Neural progenitor cell (in vitro differentiated cells): ENCODE measurements around the gene WDR45B. TPM values are rescaled to one million over a fixed set of nuclear protein-coding genes. Genes with fewer than 3 reads are reported as not detected.

Experiments
- DNase-seq: peaks from one replicate; pipeline ENCODE4 v3.0.0-alpha.2; 2016; ENCODE audit warnings: low spot score
- H2AFZ ChIP-seq: fragments of 200-600 bp; sonication (generic); replicated peaks from 2 replicates; pipeline ENCODE4 v1.6.1; 2016; ENCODE audit warnings: antibody characterized with exemption
- H3F3A ChIP-seq: fragments of 200-600 bp; sonication (generic); 2 replicates; pipeline ENCODE4 v1.6.1; 2016; ENCODE audit warnings: antibody characterized with exemption, low read depth
- H3K27ac ChIP-seq: fragments of 200-600 bp; sonication (generic); 2 replicates; pipeline ENCODE4 v1.5.1; 2016; ENCODE audit warnings: mild to moderate bottlenecking
- H3K27me3 ChIP-seq: fragments of 200-600 bp; sonication (generic); 2 replicates; pipeline ENCODE4 v1.6.1; 2016; ENCODE audit warnings: mild to moderate bottlenecking, moderate library complexity
- H3K36me3 ChIP-seq: fragments of 200-600 bp; sonication (generic); 2 replicates; pipeline ENCODE4 v1.5.1; 2016
- H3K4me1 ChIP-seq: fragments of 200-600 bp; sonication (generic); 2 replicates; pipeline ENCODE4 v1.6.1; 2016; ENCODE audit warnings: mixed run types
- H3K4me2 ChIP-seq: fragments of 200-600 bp; sonication (generic); 2 replicates; pipeline ENCODE4 v1.6.1; 2016
- H3K4me3 ChIP-seq: fragments of 200-600 bp; sonication (generic); 2 replicates; pipeline ENCODE4 v1.5.1; 2016
- H3K79me2 ChIP-seq: fragments of 200-600 bp; sonication (generic); 2 replicates; pipeline ENCODE4 v1.6.1; 2016; ENCODE audit warnings: low read depth
- H3K9ac ChIP-seq: fragments of 200-600 bp; sonication (generic); 2 replicates; pipeline ENCODE4 v1.6.1; 2016
- H3K9me3 ChIP-seq: fragments of 200-600 bp; sonication (generic); 2 replicates; pipeline ENCODE4 v1.5.1; 2016; ENCODE audit warnings: low read depth
- H4K20me1 ChIP-seq: fragments of 200-600 bp; sonication (generic); 2 replicates; pipeline ENCODE4 v1.6.1; 2016; ENCODE audit warnings: low read depth
- H3K27ac Mint-ChIP-seq: 3 replicates; pipeline ENCODE4 v1.8.0; 2021; ENCODE audit warnings: mixed read lengths
- H3K27me3 Mint-ChIP-seq: 2 replicates; pipeline ENCODE4 v1.8.0; 2022; ENCODE audit warnings: low read depth, mild to moderate bottlenecking, inconsistent platforms, moderate library complexity, mixed read lengths; ENCODE audit not compliant: insufficient read depth
- H3K36me3 Mint-ChIP-seq: 3 replicates; pipeline ENCODE4 v1.8.0; 2021; ENCODE audit warnings: mixed read lengths
- H3K4me1 Mint-ChIP-seq: 3 replicates; pipeline ENCODE4 v1.8.0; 2021; ENCODE audit warnings: mixed read lengths
- H3K4me3 Mint-ChIP-seq: 3 replicates; pipeline ENCODE4 v1.8.0; 2021; ENCODE audit warnings: mild to moderate bottlenecking, moderate library complexity, mixed read lengths
- H3K9me3 Mint-ChIP-seq: 3 replicates; pipeline ENCODE4 v1.8.0; 2020; ENCODE audit warnings: mixed read lengths
- EZH2 ChIP-seq: fragments of 200-600 bp; sonication (generic); IDR thresholded peaks from 2 replicates; pipeline ENCODE4 v1.6.1; 2017; ENCODE audit warnings: antibody characterized with exemption, mild to moderate bottlenecking, moderate library complexity
- EZH2phosphoT487 ChIP-seq: fragments of 200-600 bp; sonication (generic); IDR thresholded peaks from 2 replicates; pipeline ENCODE4 v1.6.1; 2017; ENCODE audit warnings: antibody characterized with exemption
- total RNA-seq: library from RNA; depleted of rRNA; stranded (reverse); fragments of >200 nt; gene quantifications from 2 replicates; pipeline ENCODE4 v1.2.3, GENCODE V29; 2015; ENCODE audit warnings: low replicate concordance
- TF ChIP-seq, protein P1 (sequence below): fragments of 200-600 bp; sonication (generic); IDR thresholded peaks from 2 replicates; pipeline ENCODE4 v1.5.1; 2017; ENCODE audit warnings: antibody characterized with exemption, mild to moderate bottlenecking

Gene WDR45B
- total RNA-seq, 1 donor from 2014 or later = 110 TPM

DNA sequence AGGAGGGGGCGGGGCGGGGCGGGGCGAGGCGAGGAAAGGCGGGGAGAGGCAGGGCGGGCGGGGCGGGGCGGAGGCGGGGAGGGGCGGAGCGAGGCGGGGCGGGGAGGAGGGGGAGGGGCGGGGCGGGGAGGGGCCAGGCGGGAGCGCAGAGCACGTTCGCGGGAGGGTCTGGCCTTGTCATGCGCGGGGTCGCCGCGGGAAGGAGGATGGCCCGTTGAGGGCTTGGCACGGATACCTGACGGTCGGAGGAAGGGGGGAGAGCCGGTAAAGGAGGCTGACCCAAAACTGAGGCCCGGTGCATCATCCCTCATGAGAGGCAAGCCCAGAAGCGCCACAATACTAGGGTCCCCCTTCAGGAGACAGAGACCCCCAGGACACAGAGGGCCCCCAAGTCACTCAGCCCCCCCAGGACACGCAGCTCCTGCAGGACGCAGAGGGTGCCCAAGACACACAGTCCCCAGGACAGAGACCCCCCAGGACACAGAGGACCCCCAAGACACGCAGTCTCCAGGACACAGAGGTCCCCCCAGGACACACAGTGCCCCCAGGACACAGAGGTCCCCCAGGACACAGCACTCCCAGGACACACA, 593 bp upstream of the WDR45B start:
- Histone ChIP-seq H3F3A (peaks cover 9% of the 10 kb centered on the region), H3K27me3 (no peaks in the 10 kb centered on the region), H3K36me3 (no peaks in the 10 kb centered on the region), H3K79me2 (peaks cover 41% of the 10 kb centered on the region), H3K4me1 (peaks cover 6% of the 10 kb centered on the region), H3K4me2 (peak overlapping the region; percentile 76), H3K9me3 (no peaks in the 10 kb centered on the region), H3K27ac (no peak overlapping the region), H3K4me3 (peak overlapping the region; percentile 40), H2AFZ (no peak overlapping the region), H3K9ac (no peak overlapping the region), H4K20me1 (peaks cover 42% of the 10 kb centered on the region)
- TF ChIP-seq EZH2 (no peak), EZH2phosphoT487 (no peak)
- TF ChIP-seq, protein P1, sequence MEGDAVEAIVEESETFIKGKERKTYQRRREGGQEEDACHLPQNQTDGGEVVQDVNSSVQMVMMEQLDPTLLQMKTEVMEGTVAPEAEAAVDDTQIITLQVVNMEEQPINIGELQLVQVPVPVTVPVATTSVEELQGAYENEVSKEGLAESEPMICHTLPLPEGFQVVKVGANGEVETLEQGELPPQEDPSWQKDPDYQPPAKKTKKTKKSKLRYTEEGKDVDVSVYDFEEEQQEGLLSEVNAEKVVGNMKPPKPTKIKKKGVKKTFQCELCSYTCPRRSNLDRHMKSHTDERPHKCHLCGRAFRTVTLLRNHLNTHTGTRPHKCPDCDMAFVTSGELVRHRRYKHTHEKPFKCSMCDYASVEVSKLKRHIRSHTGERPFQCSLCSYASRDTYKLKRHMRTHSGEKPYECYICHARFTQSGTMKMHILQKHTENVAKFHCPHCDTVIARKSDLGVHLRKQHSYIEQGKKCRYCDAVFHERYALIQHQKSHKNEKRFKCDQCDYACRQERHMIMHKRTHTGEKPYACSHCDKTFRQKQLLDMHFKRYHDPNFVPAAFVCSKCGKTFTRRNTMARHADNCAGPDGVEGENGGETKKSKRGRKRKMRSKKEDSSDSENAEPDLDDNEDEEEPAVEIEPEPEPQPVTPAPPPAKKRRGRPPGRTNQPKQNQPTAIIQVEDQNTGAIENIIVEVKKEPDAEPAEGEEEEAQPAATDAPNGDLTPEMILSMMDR = no peak
- peak overlapping the region; percentile 78 for H3K4me3 Mint-ChIP-seq
- DNase-seq = peak; percentile 77
- peaks cover 4% of the 10 kb centered on the region for H3K27me3 Mint-ChIP-seq
- H3K36me3 Mint-ChIP-seq = peaks cover 3% of the 10 kb centered on the region
- H3K27ac Mint-ChIP-seq = no peak overlapping the region
- H3K9me3 Mint-ChIP-seq = no peaks in the 10 kb centered on the region
- peaks cover 16% of the 10 kb centered on the region for H3K4me1 Mint-ChIP-seq

DNA sequence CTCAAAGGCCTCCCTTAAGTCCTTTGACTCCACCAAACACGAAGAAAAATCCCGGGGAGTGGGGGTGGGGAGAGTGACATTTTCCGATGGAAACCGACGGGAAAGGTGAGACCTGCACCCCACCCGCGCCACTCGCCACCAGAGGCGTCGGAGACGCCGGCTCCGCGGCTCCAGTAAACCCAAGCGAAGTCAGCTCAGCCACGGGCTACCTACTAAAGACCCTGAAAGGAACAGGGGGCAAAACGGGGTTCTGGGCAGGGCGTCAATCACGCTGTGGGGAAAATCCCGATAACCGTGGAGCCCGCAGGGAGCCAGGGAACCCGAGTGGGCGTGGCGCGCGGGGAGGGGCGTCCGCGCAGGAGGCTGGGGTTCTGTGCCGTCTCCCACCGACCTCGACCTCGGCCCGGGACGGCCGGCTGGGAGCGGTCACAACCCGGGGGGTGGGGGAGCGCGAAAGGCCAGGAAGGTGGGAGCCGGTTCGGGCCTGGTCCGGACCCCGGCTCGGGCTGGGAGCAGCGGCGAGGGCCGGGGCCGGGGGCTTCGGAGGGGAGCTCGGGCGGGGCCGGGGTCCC, 565 bp downstream of the WDR45B start:
- H3K9me3 Mint-ChIP-seq = no peaks in the 10 kb centered on the region
- Histone ChIP-seq H3K27ac (peak overlapping the region; percentile 97), H3K4me2 (peak overlapping the region; percentile 89), H3K4me1 (peaks cover 6% of the 10 kb centered on the region), H3K9me3 (no peaks in the 10 kb centered on the region), H3K9ac (peak overlapping the region; percentile 93), H2AFZ (no peak overlapping the region), H3K27me3 (no peaks in the 10 kb centered on the region), H4K20me1 (peaks cover 52% of the 10 kb centered on the region), H3K79me2 (peaks cover 53% of the 10 kb centered on the region), H3K4me3 (peak overlapping the region; percentile 92), H3F3A (peaks cover 9% of the 10 kb centered on the region), H3K36me3 (no peaks in the 10 kb centered on the region)
- H3K27ac Mint-ChIP-seq = no peak overlapping the region
- TF ChIP-seq EZH2 (no peak), EZH2phosphoT487 (no peak)
- TF ChIP-seq, protein P1 = peak; percentile 26
- H3K4me1 Mint-ChIP-seq = peaks cover 16% of the 10 kb centered on the region
- peak overlapping the region; percentile 91 for H3K4me3 Mint-ChIP-seq
- peaks cover 4% of the 10 kb centered on the region for H3K27me3 Mint-ChIP-seq
- peaks cover 5% of the 10 kb centered on the region for H3K36me3 Mint-ChIP-seq
- peak; percentile 54 for DNase-seq

DNA sequence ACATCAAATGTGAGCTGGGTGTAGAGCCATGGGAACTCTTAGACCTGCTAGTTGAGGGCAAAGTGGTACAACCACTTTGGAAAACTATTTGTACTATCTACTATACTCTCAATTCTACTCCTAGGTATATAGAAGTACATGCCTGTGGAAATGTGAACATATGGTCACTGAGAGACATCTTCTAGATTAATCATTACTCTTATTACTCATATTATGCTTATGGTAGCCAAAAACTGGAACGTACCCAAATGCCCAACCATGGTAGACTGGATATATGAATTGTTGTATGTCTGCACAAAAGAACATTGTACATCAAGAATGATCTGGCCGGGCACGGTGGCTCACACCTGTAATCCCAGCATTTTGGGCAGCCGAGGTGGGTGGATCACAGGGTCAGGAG, 2.7 kb downstream of the WDR45B start:
- Histone ChIP-seq H3K27ac (no peak overlapping the region), H3K4me3 (no peak overlapping the region), H3K4me1 (peaks cover 6% of the 10 kb centered on the region), H4K20me1 (peaks cover 71% of the 10 kb centered on the region), H3K9ac (no peak overlapping the region), H3K27me3 (no peaks in the 10 kb centered on the region), H3K4me2 (no peak overlapping the region), H3K36me3 (no peaks in the 10 kb centered on the region), H3F3A (peaks cover 9% of the 10 kb centered on the region), H3K79me2 (peaks cover 74% of the 10 kb centered on the region), H2AFZ (no peak overlapping the region), H3K9me3 (no peaks in the 10 kb centered on the region)
- TF ChIP-seq EZH2phosphoT487 = no peak
- TF ChIP-seq, protein P1 = no peak
- no peak for TF ChIP-seq EZH2
- Mint-ChIP-seq H3K4me3 (peak overlapping the region; percentile 91), H3K27ac (no peak overlapping the region), H3K9me3 (no peaks in the 10 kb centered on the region), H3K36me3 (peaks cover 8% of the 10 kb centered on the region), H3K27me3 (peaks cover 5% of the 10 kb centered on the region), H3K4me1 (peaks cover 16% of the 10 kb centered on the region)
- no peak for DNase-seq
